NCI-H128 (cell line): ENCODE data around the gene PSMB5.

Experiments used
- DNase-seq: peaks from one replicate; lab custom pipeline; 2025; ENCODE audit not compliant: unreplicated experiment; lab: John Stamatoyannopoulos, UW

The PSMB5 gene

DNA sequence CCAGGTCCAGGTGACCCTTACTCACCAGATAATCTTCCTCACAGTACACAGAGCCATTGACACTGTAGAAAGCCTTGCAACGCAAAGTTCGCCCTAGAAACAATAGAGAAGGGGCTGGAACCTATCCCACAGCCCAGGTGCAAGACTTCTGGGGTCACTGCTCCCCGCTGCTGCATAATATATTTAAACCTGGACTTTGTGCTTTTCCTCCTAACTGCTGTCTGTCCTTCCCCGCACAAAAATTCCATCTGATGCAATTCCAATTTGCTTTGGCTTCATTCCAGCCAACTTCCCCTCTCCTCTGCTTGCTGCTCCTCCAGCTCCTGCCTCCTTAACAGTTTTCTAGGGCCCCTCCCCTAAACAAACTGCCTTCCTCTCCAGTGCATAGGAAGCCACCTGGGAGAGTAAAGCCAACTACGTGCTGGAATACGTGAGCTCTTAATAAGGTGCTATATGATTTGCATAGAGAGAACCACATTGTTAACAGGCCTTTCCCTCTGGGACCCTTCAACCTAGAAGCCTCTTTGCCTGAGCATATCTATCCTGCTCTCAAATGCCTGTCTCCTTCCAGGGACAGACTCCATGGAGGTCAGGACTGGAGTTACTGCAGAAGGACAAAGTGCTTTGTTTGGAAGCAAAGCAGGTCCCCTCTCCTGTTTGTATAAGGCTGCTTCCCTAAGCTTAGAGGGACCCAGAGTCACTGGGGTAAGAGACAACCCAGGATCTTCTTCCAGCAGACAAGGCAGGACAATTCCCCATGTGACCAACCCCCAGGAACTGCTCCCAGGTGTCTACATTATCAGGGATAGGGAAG is 57.9 kb downstream of the PSMB5 start:
- DNase-seq = no peak
